Activated CD8-positive, alpha-beta memory T cell treated with anti-CD3 and anti-CD28 coated beads for 4 hours (primary cell): ENCODE measurements around the gene TOP1.
"Not testable (repeated sequence)": the region's sequence is repeated elsewhere in the genome, so short reads cannot be mapped to it uniquely, and the experiment has no call there.

ENCODE experiments used
- DNase-seq, 2 donors: peaks; one replicate each; pipeline ENCODE4 v3.0.0-alpha.2; 2020; ENCODE audit warnings: low read depth in 2 of 2

TOP1 gene

GRCh38 chr20:41131594-41132387 is 103.2 kb downstream of the TOP1 start:
- DNase-seq: no peak

- not testable (repeated sequence) for DNase-seq
Observed at GRCh38 chr20:41132388-41132775, 103.8 kb downstream of the TOP1 start.

DNA sequence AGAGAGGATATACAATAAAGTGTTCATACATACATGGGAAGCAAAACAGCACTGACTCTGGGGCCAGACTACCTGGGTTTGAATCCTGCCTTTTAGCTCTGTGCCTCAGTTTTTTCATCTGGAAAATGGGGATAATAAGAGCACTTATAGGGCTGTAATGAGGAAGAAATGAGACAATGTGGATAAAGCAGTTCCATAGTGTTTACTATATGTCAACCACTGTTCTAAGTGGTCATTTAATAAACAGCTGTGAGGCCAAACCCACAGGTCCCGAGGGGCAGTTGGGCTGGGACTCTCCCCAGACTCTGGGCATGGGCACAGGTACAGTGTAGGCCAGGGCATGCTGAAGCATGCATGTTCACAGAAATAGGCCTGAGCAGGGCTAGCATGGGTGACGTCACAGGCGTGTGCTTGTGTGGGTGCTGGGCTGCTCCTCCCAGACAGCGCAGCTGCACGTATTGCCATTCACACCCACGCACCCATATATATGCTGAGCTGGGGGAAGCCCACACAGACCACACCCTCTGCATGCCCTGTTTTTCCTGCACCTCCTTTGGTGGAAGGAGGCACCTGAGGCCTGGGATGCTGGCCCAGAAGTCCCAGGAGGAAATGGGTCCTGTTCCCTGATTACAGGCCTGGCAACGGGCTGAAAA is 105.2 kb downstream of the TOP1 start:
- DNase-seq: peak in 1 of 2 donors; percentile 48

DNA sequence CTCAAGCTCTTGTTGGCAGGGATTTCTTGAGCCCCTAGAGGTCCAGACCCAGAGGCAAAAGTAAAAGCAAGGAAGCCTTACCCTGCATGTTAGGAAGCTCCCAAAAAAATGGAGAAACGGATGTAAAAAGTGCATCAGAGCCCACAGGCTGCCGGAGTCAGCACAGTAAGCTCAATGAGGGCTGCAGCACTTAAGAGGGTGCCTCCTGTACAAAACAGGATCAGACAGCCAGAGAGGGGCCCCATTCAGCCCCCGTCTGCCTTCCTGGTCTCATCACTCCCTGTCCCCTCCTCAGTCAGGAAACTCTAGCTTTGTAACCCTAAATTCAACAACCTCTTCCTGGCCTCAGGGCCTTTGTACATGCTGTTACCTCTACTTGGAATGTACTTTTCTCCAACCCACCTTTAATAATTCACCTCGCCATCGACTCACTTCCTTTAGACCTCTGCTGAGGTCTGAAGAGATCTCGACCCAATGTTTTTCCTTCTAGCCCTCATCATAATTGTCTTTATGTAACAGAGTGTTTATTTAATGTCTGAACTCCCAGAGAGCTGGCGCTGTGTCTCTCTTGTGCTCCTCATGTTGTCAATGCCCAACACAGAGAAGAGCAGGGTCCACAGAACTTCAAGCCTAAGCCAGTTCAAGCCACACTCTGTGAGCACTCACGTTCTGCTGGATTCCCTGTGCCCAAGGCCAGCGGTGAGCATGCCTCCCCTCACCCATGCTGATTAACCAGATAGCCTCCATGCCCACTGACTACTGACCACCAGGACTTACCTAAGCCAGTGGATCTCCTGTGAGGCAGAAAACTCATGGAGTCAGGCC is 106.0 kb downstream of the TOP1 start:
- DNase-seq: no peak

GRCh38 chr20:41135187-41135887 is 106.7 kb downstream of the TOP1 start:
- DNase-seq: peak in 1 of 2 donors; percentile 46

DNA sequence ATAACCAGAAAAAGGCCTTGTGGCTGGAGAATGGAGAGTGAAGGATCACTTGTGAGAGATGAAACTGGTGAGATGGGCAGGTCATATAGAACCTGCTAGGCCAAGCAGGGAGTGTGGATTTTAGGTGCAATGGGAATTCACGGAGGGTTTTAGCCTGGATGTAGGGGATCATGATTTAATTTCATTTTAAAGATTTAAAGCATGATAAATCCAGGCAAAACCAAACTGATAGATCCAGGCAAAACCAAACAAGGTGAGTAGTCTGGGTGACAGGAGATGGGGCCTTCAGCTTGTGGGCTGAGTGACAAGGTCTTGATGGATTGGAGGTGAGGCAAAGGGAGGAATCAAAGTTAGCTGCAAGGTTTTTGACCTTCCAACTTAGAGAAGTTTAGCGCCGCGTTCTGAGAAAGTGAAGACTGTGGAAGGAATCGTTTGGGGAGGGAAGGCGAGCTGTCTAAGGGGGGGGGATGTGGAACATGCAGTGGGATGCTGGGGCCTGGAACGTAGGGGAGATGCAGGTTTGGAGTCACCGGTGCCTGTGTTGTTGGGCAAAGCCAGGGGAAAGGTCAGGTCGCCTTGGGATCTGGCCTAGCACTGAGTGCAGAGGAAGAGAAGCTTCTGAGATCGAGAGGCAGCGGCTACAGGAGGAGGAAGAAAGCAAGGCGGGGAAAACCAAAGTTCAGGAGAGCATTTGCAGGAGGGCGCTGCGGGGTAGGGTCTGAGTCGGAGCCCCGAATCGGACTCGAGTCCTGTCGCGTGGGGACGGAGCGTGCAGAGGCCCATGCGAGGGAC is 107.5 kb downstream of the TOP1 start:
- no peak for DNase-seq

- DNase-seq: peak; percentile 71 to 74
Observed at GRCh38 chr20:41136680-41137613, 108.3 kb downstream of the TOP1 start, which contains the start of gene PLCG1. PLCG1 (plus strand) TSS chr20:41137543; CDS start chr20:41137642, 99 bp downstream.

GRCh38 chr20:41137614-41138474 is 109.2 kb downstream of the TOP1 start:
- no peak for DNase-seq

DNA sequence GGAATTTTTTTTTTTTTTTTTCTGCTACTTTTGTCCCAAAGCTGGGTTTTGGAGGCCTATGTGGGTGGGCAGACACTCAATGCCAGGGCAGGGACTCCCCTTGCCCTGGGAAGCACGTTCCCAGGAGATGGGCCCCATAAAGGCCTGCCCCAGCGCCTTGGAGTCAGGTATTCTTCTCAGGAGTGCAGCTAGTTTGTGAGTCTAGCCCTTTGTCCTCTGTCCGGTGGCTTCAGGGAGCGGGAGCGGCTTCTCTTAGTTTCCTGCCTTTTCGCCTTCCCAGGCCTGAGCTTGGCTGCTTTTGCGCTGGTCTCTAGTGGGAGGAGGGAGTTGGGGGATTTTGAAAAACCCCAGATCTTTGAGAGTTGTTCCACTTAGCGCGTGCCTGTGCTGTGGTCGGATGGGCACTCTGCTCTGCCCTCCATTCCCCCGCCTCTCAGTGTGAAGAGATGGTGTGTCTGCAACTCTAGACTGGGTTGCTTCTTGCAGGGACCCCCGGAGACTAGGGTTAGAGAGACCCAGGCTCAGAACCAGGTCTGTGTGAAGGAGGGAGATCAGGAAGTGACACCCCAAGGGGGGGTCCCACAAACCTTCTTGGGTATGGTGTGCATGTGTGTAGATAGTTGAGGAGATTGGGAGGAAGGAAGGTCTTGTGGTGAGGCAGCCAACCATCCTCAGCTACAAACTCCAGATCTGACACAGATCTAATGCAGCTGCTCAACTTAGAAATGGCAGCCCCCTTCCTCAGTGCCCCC is 110.0 kb downstream of the TOP1 start:
- DNase-seq: no peak

DNA sequence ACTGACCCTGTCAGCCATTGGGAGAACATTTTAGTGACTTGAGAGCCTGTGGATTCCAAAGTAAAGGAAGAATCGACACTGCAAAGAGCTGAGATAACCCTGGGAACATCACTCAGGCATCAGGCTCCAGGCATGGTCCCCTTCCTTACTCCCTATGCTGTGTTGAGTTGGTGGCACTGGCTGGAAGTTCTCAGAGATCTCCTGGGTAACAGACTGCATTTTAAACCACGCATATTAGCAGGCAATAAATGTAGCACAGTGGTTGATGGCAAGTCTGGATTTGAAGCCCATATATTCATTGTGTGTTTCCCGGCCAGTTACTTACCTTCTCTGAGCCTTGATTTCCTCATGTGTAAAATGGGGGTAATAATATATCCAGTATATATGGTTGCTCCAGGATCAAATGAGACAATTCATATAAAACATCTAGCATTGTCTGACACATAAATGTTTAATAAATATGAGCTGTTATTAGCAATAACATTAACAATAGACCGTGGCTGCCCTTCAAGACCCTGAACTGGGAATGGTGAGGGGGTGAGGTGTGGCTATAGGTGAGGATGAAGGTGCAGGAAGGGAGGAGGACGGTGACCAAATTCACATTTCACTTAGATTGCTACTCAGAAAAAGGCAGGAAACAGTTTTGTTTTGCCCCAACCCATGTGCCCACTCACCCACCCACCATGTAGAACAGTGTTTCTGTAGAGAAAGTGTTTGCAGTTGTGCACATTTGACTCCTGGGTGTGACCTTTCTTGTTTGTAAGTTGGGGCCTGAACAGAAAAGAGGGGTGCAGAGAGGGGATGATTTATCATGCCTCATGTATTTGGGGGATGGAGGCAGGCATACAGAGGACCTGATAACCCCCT is 110.8 kb downstream of the TOP1 start:
- no peak for DNase-seq

DNA sequence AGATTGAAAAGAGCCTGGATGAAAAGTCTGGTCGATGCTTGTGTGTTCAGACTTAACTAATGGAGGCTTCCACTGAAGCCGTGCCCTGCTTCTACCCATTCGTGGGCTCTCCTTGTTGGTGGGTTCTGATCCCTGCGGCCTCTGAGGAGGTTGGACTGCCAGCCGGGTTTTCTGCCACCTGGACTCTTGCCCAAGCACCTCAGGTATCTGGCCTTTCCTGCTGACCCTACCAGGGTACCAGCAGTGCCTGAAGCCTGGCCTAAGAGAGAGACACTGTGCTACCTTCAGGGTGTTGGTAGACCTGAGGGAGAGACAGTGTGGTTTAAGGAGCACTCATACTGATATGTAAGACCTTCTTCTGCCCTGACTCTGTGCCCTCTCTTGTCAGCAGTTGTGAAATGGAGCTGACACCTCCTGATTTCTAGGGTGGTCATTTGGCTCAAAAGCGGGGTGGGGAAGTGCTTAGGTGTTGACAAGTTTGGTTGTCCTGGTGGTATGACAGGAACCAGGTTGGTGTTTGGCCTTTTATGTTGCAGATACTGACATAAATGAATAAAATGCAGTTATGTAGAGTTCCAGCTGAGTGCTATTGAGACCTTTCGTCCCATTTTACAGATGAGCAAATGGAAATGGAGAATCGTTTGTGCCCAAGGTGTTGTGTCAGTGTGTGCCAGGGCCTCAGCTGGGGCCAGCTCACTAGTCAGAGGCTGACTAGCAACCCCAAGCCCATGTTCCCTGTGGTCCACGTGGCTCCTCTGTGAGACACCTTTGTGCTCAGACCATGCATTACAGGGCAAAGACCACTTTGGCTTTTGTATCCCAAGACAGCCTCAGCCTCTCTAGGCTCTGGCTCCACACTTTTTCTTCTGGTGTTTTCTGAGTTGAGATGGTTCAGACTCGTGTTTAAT is 111.9 kb downstream of the TOP1 start:
- DNase-seq: no peak

DNA sequence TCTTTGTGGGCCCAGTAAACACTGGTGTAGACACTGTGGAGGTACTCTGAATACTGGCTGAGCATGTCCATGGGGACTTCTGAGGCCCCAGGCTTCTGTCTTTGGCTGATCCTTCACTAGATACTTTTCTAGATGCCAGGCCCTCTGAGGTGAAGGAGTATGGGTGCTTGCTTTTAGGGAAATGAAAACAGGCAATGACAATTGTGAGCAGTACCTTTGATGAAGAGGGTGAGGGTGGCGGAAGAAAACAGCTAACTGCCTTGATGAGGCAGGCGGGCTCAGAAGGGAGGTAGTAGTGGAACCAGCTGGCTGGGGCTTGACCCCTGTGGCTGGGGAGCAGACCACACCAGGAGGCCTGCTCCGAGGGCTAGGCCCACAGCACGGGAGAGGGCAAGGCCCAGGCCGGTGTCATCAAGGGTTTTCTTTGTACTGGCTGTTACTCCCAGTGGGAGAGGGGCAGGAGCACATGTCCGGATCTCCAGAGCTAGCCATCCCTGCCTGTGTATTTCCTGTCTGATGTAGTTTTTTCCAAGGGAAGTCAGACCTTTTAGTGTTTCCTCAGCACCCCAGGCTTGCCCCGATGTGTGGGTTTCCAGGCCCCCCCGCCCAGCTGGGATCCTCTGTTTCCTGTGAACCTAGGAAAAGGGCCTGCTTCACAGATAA is 112.7 kb downstream of the TOP1 start:
- DNase-seq: no peak

GRCh38 chr20:41142245-41142644 is 113.6 kb downstream of the TOP1 start:
- DNase-seq: no peak

DNA sequence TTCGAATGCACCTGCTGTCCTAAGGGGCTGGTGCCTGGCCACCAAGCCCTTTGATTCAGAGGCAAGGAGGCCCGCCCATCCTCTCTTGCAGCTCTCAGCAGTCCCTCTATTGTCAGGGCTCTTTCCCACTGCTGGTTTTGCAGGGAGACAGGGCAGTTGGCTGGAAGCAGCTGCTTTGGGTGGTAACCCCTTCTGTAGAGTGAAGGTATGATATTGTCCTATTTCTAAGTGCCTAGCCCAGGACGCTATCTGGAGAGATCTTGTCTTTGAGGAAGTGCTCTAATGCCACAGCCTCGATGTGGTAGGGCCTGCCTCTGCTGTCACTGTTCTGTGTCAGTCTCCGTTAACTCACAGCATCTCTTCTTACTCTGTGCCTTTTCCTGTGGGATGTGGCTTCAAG is 114.3 kb downstream of the TOP1 start:
- DNase-seq: no peak

GRCh38 chr20:41143354-41143753 is 114.7 kb downstream of the TOP1 start:
- DNase-seq: no peak

GRCh38 chr20:41145317-41145716 is 116.7 kb downstream of the TOP1 start:
- DNase-seq: no peak
